Activated naive CD4-positive, alpha-beta T cell treated with anti-CD3 and anti-CD28 coated beads, Interleukin-2, amount 50 U/mL, for 16 hours (primary cell): Measurements from ENCODE around the gene NALCN.

Experiments
- DNase-seq: peaks from one replicate; pipeline ENCODE4 v3.0.0-alpha.2; 2020

Gene NALCN

GRCh38 chr13:101013245-101013644 is 403.1 kb downstream of the NALCN start:
- no peak for DNase-seq

GRCh38 chr13:101010100-101010499 is 406.2 kb downstream of the NALCN start:
- DNase-seq = no peak

GRCh38 chr13:101007245-101007644 is 409.1 kb downstream of the NALCN start:
- no peak for DNase-seq
